ENCODE data around the gene MVP.
"Not testable (repeated sequence)": the region's sequence is repeated elsewhere in the genome, so short reads cannot be mapped to it uniquely, and the experiment has no call there.

MVP gene

GRCh38 chr16:29815793-29816693, 4.2 kb upstream of the MVP start, which contains the start of gene PAGR1:
Gene PAGR1, plus strand, starts transcription at chr16:29816152. Its CDS starts 374 bp downstream, at chr16:29816526.
- DNase-seq = peak; percentile 99

- peak; percentile 44 for DNase-seq
Measured at GRCh38 chr16:29816694-29817441, 3.4 kb upstream of the MVP start.

- no peak for DNase-seq
Measured at GRCh38 chr16:29818082-29818481, 2.2 kb upstream of the MVP start.

- no peak for DNase-seq
Measured at GRCh38 chr16:29819506-29819905, 756 bp upstream of the MVP start.

GRCh38 chr16:29820730-29821642, 724 bp downstream of the MVP start:
- no peak for DNase-seq

- DNase-seq = no peak
Measured at GRCh38 chr16:29821643-29822115, 1.4 kb downstream of the MVP start.

- no peak for DNase-seq
Measured at GRCh38 chr16:29824589-29825144, 4.4 kb downstream of the MVP start.

- no peak for DNase-seq
Measured at GRCh38 chr16:29825145-29826044, 5.1 kb downstream of the MVP start.

GRCh38 chr16:29826342-29826695, 6.1 kb downstream of the MVP start:
- DNase-seq = no peak

- DNase-seq = no peak
Measured at GRCh38 chr16:29830774-29831173, 10.5 kb downstream of the MVP start.

- no peak for DNase-seq
Measured at GRCh38 chr16:29831490-29831889, 11.2 kb downstream of the MVP start.

GRCh38 chr16:29833219-29833618, 13.0 kb downstream of the MVP start:
- DNase-seq = not testable (repeated sequence)

- DNase-seq = no peak
Measured at GRCh38 chr16:29834079-29834478, 13.8 kb downstream of the MVP start.

- no peak for DNase-seq
Measured at GRCh38 chr16:29835926-29836325, 15.7 kb downstream of the MVP start.

GRCh38 chr16:29836623-29837022, 16.4 kb downstream of the MVP start:
- no peak for DNase-seq

- no peak for DNase-seq
Measured at GRCh38 chr16:29837841-29838240, 17.6 kb downstream of the MVP start.

- DNase-seq = no peak
Measured at GRCh38 chr16:29839822-29840221, 19.6 kb downstream of the MVP start.

- no peak for DNase-seq
Measured at GRCh38 chr16:29840240-29840639, 20.0 kb downstream of the MVP start.

- no peak for DNase-seq
Measured at GRCh38 chr16:29841631-29842030, 21.4 kb downstream of the MVP start.

GRCh38 chr16:29842732-29843346, 22.6 kb downstream of the MVP start:
- DNase-seq = no peak

- DNase-seq = no peak
Measured at GRCh38 chr16:29843931-29844330, 23.7 kb downstream of the MVP start.

All from NCI-H2227 treated with DMSO at 0.1 percent for 48 hours (cell line).